Body of pancreas (tissue), 4 donors: Measurements from ENCODE around the gene TGFB2.

ENCODE experiments used
- POLR2A ChIP-seq, 3 donors: fragments of 450-650 bp; IDR thresholded peaks; one replicate each; pipeline ENCODE4 v1.6.1; 2016; ENCODE audit warnings: antibody characterized with exemption in 3 of 3, mild to moderate bottlenecking in 2 of 3
- TF ChIP-seq, protein P1 (sequence below), 7 experiments: fragments of 450-650 bp in 4 of 7; fragments of 200-600 bp in 3 of 7; sonication (generic) in 3 of 7; IDR thresholded peaks; one replicate each; pipeline ENCODE4 v1.5.1; 2016 to 2019; ENCODE audit warnings: antibody characterized with exemption in 7 of 7

DNA sequence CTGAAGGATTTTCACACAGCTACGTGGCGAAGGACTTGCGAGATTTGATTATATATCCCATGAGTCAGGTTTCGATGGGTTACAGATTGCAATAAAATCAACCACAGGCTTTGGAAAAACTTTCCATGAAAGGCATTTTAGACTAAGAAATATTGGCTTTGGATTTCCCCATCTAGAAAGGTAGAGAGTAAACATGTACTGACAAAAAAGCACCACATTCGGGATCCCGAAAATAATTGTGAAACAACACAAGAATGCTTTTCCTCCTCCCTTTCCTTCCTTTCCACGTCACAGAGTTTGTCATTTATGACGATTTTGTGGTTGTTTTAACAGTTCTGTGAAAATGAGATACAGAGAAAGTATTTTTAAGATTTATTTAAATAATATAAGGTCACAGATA, 38.5 kb downstream of the TGFB2 start:
- TF ChIP-seq, protein P1, sequence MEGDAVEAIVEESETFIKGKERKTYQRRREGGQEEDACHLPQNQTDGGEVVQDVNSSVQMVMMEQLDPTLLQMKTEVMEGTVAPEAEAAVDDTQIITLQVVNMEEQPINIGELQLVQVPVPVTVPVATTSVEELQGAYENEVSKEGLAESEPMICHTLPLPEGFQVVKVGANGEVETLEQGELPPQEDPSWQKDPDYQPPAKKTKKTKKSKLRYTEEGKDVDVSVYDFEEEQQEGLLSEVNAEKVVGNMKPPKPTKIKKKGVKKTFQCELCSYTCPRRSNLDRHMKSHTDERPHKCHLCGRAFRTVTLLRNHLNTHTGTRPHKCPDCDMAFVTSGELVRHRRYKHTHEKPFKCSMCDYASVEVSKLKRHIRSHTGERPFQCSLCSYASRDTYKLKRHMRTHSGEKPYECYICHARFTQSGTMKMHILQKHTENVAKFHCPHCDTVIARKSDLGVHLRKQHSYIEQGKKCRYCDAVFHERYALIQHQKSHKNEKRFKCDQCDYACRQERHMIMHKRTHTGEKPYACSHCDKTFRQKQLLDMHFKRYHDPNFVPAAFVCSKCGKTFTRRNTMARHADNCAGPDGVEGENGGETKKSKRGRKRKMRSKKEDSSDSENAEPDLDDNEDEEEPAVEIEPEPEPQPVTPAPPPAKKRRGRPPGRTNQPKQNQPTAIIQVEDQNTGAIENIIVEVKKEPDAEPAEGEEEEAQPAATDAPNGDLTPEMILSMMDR (IDR thresholded peaks at IDR 0.05): no peak
- no peak for TF ChIP-seq POLR2A (IDR thresholded peaks at IDR 0.05)
